HG02981 (cell line): Measurements from ENCODE around the gene SEMA5A.

ENCODE experiments used
- ATAC-seq: cut with Tn5 transposase; IDR thresholded peaks from one replicate; pipeline ENCODE4 v1.9.1; 2021; ENCODE audit warnings: mild to moderate bottlenecking, moderate library complexity; ENCODE audit not compliant: unreplicated experiment

Gene SEMA5A

GRCh38 chr5:9297134-9297533, 248.7 kb downstream of the SEMA5A start:
- ATAC-seq: no peak

- no peak for ATAC-seq
Measured at GRCh38 chr5:9295466-9295801, 250.4 kb downstream of the SEMA5A start.

- ATAC-seq: no peak
Measured at GRCh38 chr5:9294793-9295465, 250.9 kb downstream of the SEMA5A start.

GRCh38 chr5:9288234-9288633, 257.6 kb downstream of the SEMA5A start:
- no peak for ATAC-seq

- ATAC-seq: no peak
Measured at GRCh38 chr5:9284781-9285307, 261.0 kb downstream of the SEMA5A start.

GRCh38 chr5:9284272-9284671, 261.6 kb downstream of the SEMA5A start:
- ATAC-seq: no peak

GRCh38 chr5:9283473-9283872, 262.4 kb downstream of the SEMA5A start:
- ATAC-seq: no peak

- ATAC-seq: no peak
Measured at GRCh38 chr5:9283021-9283420, 262.9 kb downstream of the SEMA5A start.

- ATAC-seq: no peak
Measured at GRCh38 chr5:9282211-9282610, 263.7 kb downstream of the SEMA5A start.

- ATAC-seq: no peak
Measured at GRCh38 chr5:9279774-9280173, 266.1 kb downstream of the SEMA5A start.

- no peak for ATAC-seq
Measured at GRCh38 chr5:9278921-9279603, 266.8 kb downstream of the SEMA5A start.

- no peak for ATAC-seq
Measured at GRCh38 chr5:9269014-9269413, 276.9 kb downstream of the SEMA5A start.

- ATAC-seq: no peak
Measured at GRCh38 chr5:9268226-9268625, 277.6 kb downstream of the SEMA5A start.

- ATAC-seq: no peak
Measured at GRCh38 chr5:9265441-9266287, 280.2 kb downstream of the SEMA5A start.

GRCh38 chr5:9264301-9264700, 281.6 kb downstream of the SEMA5A start:
- ATAC-seq: no peak

GRCh38 chr5:9263656-9264055, 282.2 kb downstream of the SEMA5A start:
- no peak for ATAC-seq

- no peak for ATAC-seq
Measured at GRCh38 chr5:9251379-9251980, 294.4 kb downstream of the SEMA5A start.

- no peak for ATAC-seq
Measured at GRCh38 chr5:9249231-9249630, 296.6 kb downstream of the SEMA5A start.

- no peak for ATAC-seq
Measured at GRCh38 chr5:9245071-9245470, 300.8 kb downstream of the SEMA5A start.

- ATAC-seq: no peak
Measured at GRCh38 chr5:9244417-9244816, 301.5 kb downstream of the SEMA5A start.
